GM04503 (cell line): ENCODE results near the gene SRBD1.

Experiments used
- DNase-seq: peaks from one replicate; pipeline ENCODE4 v3.0.0-alpha.2; 2012; ENCODE audit warnings: low read depth

The SRBD1 gene

GRCh38 chr2:45373534-45373933 is 237.5 kb downstream of the SRBD1 start:
- no peak for DNase-seq

GRCh38 chr2:45370369-45370768 is 240.7 kb downstream of the SRBD1 start:
- no peak for DNase-seq

- no peak for DNase-seq
These were observed 242.3 kb downstream of the SRBD1 start for GRCh38 chr2:45368792-45369191.

GRCh38 chr2:45361666-45362065 is 249.4 kb downstream of the SRBD1 start:
- no peak for DNase-seq

- no peak for DNase-seq
These were observed 256.3 kb downstream of the SRBD1 start for GRCh38 chr2:45354776-45355175.

- DNase-seq, result peak; percentile 93
These were observed 257.2 kb downstream of the SRBD1 start for GRCh38 chr2:45353879-45354278.

GRCh38 chr2:45352506-45352905 is 258.6 kb downstream of the SRBD1 start:
- DNase-seq, result no peak

GRCh38 chr2:45345331-45346234 is 265.5 kb downstream of the SRBD1 start:
- DNase-seq, result no peak

GRCh38 chr2:45344502-45344901 is 266.6 kb downstream of the SRBD1 start:
- DNase-seq, result no peak

GRCh38 chr2:45344071-45344470 is 267.0 kb downstream of the SRBD1 start:
- DNase-seq, result no peak

GRCh38 chr2:45343251-45344017 is 267.6 kb downstream of the SRBD1 start:
- no peak for DNase-seq

- no peak for DNase-seq
These were observed 270.7 kb downstream of the SRBD1 start for GRCh38 chr2:45340318-45340717.

GRCh38 chr2:45339253-45339652 is 271.8 kb downstream of the SRBD1 start:
- DNase-seq, result no peak
